PC-3 (cell line): ENCODE measurements around the gene KLF1. TPM values are rescaled to one million over a fixed set of nuclear protein-coding genes. Genes with fewer than 3 reads are reported as not detected.
A peak's percentile ranks its signal among the peaks of the same experiment; 100 is the strongest.

ENCODE experiments used
- ATAC-seq: fragments of 200-7000 bp; cut with Tn5 transposase; 2 replicates; pipeline ENCODE4 v1.9.1; 2020; ENCODE audit warnings: mild to moderate bottlenecking, moderate library complexity
- BruUV-seq: library from RNA; stranded (reverse); fragments of 400-500 nt; replicated peaks from 2 replicates; lab custom pipeline; 2021; lab: Mats Ljungman, UMichigan
- CTCF ChIA-PET: fragments of 300-600 bp; sonication (Branson Sonifier 250); formaldehyde crosslinking; loops from one replicate; lab custom pipeline; 2022; ENCODE audit warnings: antibody characterized with exemption; lab: Charles Lee
- POLR2A ChIA-PET: fragments of 300-600 bp; sonication (Branson Sonifier 250); formaldehyde crosslinking; loops from one replicate; lab custom pipeline; 2022; ENCODE audit warnings: antibody characterized with exemption; ENCODE audit not compliant: unreplicated experiment; lab: Charles Lee
- DNase-seq: peaks from one replicate; pipeline ENCODE4 v3.0.0-alpha.2; 2015
- H2AFZ ChIP-seq: fragments of 300-600 bp; sonication (generic); 2 replicates; pipeline ENCODE4 v1.6.0; 2016; ENCODE audit warnings: antibody characterized with exemption, low read length
- H3F3A ChIP-seq: fragments of 300-600 bp; sonication (generic); one replicate; pipeline ENCODE4 v1.6.0; 2017; ENCODE audit warnings: antibody characterized with exemption, low read length, control low read depth, mild to moderate bottlenecking; ENCODE audit not compliant: unreplicated experiment
- H3K27ac ChIP-seq: fragments of 300-600 bp; sonication (generic); 2 replicates; pipeline ENCODE4 v1.5.1; 2016; ENCODE audit warnings: mild to moderate bottlenecking, low read length
- H3K27me3 ChIP-seq: fragments of 300-600 bp; sonication (generic); 2 replicates; pipeline ENCODE4 v1.6.1; 2016; ENCODE audit warnings: low read length, mixed read lengths
- H3K36me3 ChIP-seq: fragments of 300-600 bp; sonication (generic); 2 replicates; pipeline ENCODE4 v1.6.1; 2016; ENCODE audit warnings: low read depth, mixed run types, low read length, mixed read lengths
- H3K4me1 ChIP-seq: fragments of 300-600 bp; sonication (generic); 2 replicates; pipeline ENCODE4 v1.5.1; 2016; ENCODE audit warnings: low read length; ENCODE audit not compliant: insufficient read depth
- H3K4me2 ChIP-seq: fragments of 300-600 bp; sonication (generic); 2 replicates; pipeline ENCODE4 v1.6.0; 2016; ENCODE audit warnings: low read length
- H3K4me3 ChIP-seq: fragments of 300-600 bp; sonication (generic); 2 replicates; pipeline ENCODE4 v1.5.1; 2016; ENCODE audit warnings: mild to moderate bottlenecking, low read length, mixed read lengths
- H3K79me2 ChIP-seq: fragments of 300-600 bp; sonication (generic); 2 replicates; pipeline ENCODE4 v1.6.1; 2017; ENCODE audit warnings: low read length, mixed read lengths
- H3K9ac ChIP-seq: fragments of 300-600 bp; sonication (generic); 2 replicates; pipeline ENCODE4 v1.6.0; 2016; ENCODE audit warnings: mild to moderate bottlenecking, low read length
- H3K9me2 ChIP-seq: fragments of 300-600 bp; sonication (generic); replicated peaks from 2 replicates; pipeline ENCODE4 v1.6.1; 2016; ENCODE audit warnings: mixed run types, low read length, mixed read lengths
- H3K9me3 ChIP-seq: fragments of 300-600 bp; sonication (generic); 2 replicates; pipeline ENCODE4 v1.6.1; 2016; ENCODE audit warnings: low read length, mixed read lengths
- H4K20me1 ChIP-seq: fragments of 300-600 bp; sonication (generic); 2 replicates; pipeline ENCODE4 v1.6.1; 2016; ENCODE audit warnings: low read length, mixed read lengths
- EZH2 ChIP-seq: fragments of 300-600 bp; sonication (generic); IDR thresholded peaks from one replicate; pipeline ENCODE4 v1.6.1; 2017; ENCODE audit warnings: antibody characterized with exemption, mild to moderate bottlenecking, low read length; ENCODE audit not compliant: unreplicated experiment
- EZH2phosphoT487 ChIP-seq: fragments of 300-600 bp; sonication (generic); IDR thresholded peaks from 2 replicates; pipeline ENCODE4 v1.6.1; 2018; ENCODE audit warnings: mild to moderate bottlenecking, antibody characterized with exemption, low read length, borderline replicate concordance
- intact Hi-C: fragments of 100-400 bp; cut with micrococcal nuclease; formaldehyde crosslinking; loops from 2 replicates; pipeline ENCODE4 v1.9.0; 2023
- total RNA-seq: library from RNA; depleted of rRNA; stranded (reverse); fragments of >200 nt; gene quantifications from 2 replicates; pipeline ENCODE4 v1.2.3, GENCODE V29; 2014
- TF ChIP-seq, protein P1 (sequence below): fragments of 300-600 bp; sonication (generic); conservative IDR thresholded peaks from 2 replicates; pipeline ENCODE4 v1.5.1; 2017; ENCODE audit warnings: antibody characterized with exemption, low read depth, mild to moderate bottlenecking, low read length

Gene KLF1
- total RNA-seq, 1 experiment from 2014 or later = not detected

DNA sequence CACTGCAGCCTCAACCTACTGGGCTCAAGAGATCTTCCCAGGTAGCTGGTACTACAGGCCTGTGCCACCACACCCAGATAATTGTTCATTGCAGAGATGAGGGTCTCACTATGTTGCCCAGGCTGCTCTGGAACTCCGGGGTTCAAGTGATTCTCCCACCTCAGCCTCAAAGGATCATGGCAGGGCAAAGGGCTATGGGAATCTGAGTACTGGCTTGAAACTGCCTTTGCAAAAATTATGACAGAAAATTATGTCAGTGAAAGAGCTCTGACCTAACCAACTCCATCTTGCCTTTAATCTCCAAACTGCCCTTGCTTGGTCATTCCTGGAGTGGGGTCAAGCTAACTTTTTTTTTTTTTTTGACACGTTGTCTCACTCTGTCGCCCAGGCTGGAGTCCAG is 4.4 kb downstream of the KLF1 start:
- Histone ChIP-seq H3K4me1 (peaks cover 7% of the 10 kb centered on the region; the same call in 1 of the 2 replicates), H3K79me2 (0 out of 2 replicates have a peak, but pooled peaks cover 4% of the 10 kb centered on the region), H3K9me3 (peaks cover 9% of the 10 kb centered on the region; the same call in 1 of the 2 replicates), H2AFZ (no peak overlapping the region), H4K20me1 (no peaks in the 10 kb centered on the region), H3F3A (no peaks in the 10 kb centered on the region), H3K27me3 (peaks cover 9% of the 10 kb centered on the region; the same call in 1 of the 2 replicates), H3K4me2 (no peak overlapping the region), H3K9ac (no peak overlapping the region), H3K27ac (no peak overlapping the region), H3K9me2 (no peaks in the 10 kb centered on the region), H3K36me3 (no peaks in the 10 kb centered on the region; the same call in 1 of the 2 replicates), H3K4me3 (no peak overlapping the region)
- ChIA-PET POLR2A (interaction anchor here (0.6 kb wide), 1 partner anchor 211 kb away, joined by 3 read pairs; no protein-coding TSS in a partner anchor), CTCF (interaction anchor here (0.7 kb wide), 1 partner anchor 10 kb away, joined by 5 read pairs; no protein-coding TSS in a partner anchor)
- no TSS peak for BruUV-seq
- DNase-seq = no peak
- TF ChIP-seq EZH2phosphoT487 (no peak), EZH2 (no peak)
- TF ChIP-seq, protein P1, sequence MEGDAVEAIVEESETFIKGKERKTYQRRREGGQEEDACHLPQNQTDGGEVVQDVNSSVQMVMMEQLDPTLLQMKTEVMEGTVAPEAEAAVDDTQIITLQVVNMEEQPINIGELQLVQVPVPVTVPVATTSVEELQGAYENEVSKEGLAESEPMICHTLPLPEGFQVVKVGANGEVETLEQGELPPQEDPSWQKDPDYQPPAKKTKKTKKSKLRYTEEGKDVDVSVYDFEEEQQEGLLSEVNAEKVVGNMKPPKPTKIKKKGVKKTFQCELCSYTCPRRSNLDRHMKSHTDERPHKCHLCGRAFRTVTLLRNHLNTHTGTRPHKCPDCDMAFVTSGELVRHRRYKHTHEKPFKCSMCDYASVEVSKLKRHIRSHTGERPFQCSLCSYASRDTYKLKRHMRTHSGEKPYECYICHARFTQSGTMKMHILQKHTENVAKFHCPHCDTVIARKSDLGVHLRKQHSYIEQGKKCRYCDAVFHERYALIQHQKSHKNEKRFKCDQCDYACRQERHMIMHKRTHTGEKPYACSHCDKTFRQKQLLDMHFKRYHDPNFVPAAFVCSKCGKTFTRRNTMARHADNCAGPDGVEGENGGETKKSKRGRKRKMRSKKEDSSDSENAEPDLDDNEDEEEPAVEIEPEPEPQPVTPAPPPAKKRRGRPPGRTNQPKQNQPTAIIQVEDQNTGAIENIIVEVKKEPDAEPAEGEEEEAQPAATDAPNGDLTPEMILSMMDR = no peak
- intact Hi-C loops = no loop called here
- no peak for ATAC-seq

DNA sequence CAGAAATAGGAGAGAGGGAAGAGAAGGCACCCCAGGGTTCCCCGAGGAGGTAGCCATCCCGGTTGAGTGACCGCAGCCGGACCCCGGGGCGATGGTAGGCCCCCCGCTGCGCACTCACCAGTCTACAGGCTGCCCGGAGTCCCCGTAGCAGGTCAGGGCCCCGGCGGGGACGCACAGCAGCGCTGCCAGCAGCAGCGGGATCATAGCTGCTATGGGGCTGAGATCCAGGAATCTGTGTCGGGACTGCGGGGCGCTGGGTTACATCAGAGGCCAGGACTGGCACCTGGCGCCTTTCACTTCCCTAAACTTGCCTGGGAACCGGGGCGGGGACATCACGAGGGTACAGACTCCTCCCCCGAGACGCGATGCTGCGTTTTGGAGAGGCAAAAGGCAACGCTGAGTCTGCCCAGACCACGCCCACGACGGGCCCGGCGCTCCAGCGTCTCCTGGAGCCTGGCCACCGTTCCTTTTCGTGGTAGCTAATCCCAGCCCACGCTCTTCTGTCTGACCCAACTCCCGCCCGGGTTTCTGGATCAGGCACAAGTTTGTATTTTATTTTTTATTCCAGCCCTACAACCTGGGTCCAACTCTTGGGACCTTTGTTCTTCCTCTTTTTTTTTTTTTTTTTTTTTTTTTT is 5.7 kb downstream of the KLF1 start, which contains the start of gene DNASE2:
Gene DNASE2 (minus strand): TSS at position 278 of the 637 bp plus-strand sequence. CDS start 74 bp downstream, at position 204.
- peaks cover 9% of the 10 kb centered on the region; the same call in 1 of the 2 replicates for H3K27me3 ChIP-seq
- TF ChIP-seq, protein P1 = no peak
- TF ChIP-seq EZH2phosphoT487 (no peak), EZH2 (no peak)
- ATAC-seq (peak; percentile 97), DNase-seq (peak; percentile 98)
- peaks cover 7% of the 10 kb centered on the region; the same call in 1 of the 2 replicates for H3K4me1 ChIP-seq
- CTCF ChIA-PET = interaction anchor here (0.6 to 0.8 kb wide), 4 partner anchors 8 to 739 kb away, joined by 3 to 10 read pairs (median 4); no protein-coding TSS in a partner anchor
- peaks cover 9% of the 10 kb centered on the region; the same call in 1 of the 2 replicates for H3K9me3 ChIP-seq
- TSS peak; percentile 64 for BruUV-seq
- no peak within 1 kb of the TSS for H3K27ac ChIP-seq
- no peaks in the 10 kb centered on the region for H4K20me1 ChIP-seq
- H3K4me2 ChIP-seq = peak within 1 kb of the TSS; percentile 93
- intact Hi-C loops = no loop called here
- peak within 1 kb of the TSS; percentile 92 for H2AFZ ChIP-seq
- H3K79me2 ChIP-seq = 0 out of 2 replicates have a peak, but pooled peaks cover 4% of the 10 kb centered on the region
- POLR2A ChIA-PET = no interaction called here
- H3F3A ChIP-seq = no peaks in the 10 kb centered on the region
- peak within 1 kb of the TSS; percentile 93 for H3K4me3 ChIP-seq
- no peaks in the 10 kb centered on the region; the same call in 1 of the 2 replicates for H3K36me3 ChIP-seq
- H3K9me2 ChIP-seq = no peaks in the 10 kb centered on the region
- peak within 1 kb of the TSS; percentile 61 for H3K9ac ChIP-seq
